HG02840 (cell line): ENCODE results near the gene KLK3.
A peak's percentile ranks its signal among the peaks of the same experiment; 100 is the strongest.

Experiments
- ATAC-seq: cut with Tn5 transposase; IDR thresholded peaks from one replicate; pipeline ENCODE4 v1.9.1; 2021; ENCODE audit warnings: mild to moderate bottlenecking, moderate library complexity, moderate number of reproducible peaks; ENCODE audit not compliant: unreplicated experiment, low FRiP score

The KLK3 gene

GRCh38 chr19:50896591-50897190, 42.0 kb downstream of the KLK3 start:
- ATAC-seq, result peak; percentile 72

DNA sequence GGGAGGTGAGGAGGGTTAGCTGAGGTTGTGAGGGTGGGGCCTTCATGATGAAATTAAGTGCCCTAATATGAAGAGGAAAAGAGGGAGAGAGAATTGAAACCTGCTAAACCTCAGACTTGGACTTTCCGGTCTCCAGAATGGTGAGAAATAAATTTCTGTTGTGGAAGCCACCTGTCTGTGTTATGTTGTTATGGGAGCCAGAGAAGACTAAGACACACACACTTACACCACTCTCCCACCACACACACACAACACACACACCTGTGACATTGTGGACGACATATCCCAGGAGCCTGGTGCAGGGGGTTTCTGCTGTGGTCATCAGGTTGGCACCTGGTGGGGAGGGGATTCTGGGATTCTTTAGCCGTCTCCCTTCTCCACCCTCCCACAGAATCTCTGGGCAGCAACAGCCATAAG, 42.5 kb downstream of the KLK3 start:
- peak; percentile 29 for ATAC-seq

DNA sequence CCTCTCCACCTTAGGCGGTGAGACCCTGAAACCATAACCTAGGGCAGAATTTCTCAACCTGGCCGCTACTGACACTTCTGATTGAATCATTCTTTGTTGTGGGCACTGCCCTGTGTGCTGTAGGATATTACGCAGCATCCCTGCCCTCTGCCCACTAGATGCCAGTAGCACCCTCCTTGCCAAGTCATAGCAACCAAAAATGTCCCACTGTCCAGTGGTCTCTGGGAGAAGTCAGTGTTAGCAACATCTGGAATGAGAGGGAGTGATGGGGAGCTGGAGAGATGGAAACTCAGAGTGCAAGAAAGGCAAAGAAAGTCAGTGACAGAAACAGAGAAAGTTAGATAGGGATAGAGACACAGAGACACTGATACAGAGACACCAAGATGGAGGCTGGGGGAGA, 42.9 kb downstream of the KLK3 start:
- ATAC-seq, result no peak

DNA sequence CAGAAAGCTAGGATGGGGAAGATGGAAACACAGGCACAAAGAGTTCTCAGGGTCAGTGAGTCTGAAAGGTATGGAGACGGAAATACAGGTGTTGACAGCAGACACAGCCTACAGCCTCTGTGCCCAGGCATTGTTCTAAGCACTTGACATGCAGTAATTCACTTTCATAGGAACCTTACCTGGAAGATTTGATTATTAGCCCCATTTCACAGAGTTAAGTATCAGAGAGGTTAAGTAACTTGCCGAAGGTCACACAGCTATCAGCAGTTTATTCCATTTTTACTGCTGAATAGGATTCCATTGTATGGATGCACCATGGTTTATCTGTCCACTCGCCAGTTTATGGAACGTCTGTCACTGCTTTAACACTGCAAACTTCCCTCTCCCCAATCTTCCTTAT, 43.3 kb downstream of the KLK3 start:
- ATAC-seq, result no peak

DNA sequence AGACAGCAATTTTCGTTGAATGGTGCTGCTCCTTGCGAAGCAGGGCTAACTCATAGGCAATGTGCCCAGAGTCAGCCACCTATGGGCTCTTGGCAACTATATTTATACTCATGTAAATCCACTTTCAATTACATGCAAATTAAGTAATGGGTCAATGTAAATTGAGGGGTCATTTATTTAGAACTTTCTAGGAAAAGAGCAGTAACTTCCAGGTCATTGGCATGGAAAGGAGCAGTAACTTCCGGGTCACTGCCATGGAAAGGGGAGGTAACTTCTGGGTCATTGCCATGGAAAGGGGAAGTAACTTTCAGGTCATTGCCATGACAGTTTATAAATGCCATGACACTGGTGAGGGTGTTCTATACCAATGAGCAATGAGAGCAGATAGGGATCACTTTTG, 44.9 kb downstream of the KLK3 start:
- no peak for ATAC-seq

- no peak for ATAC-seq
Measured at GRCh38 chr19:50902640-50903039, 47.9 kb downstream of the KLK3 start.

GRCh38 chr19:50906217-50906616, 51.5 kb downstream of the KLK3 start:
- no peak for ATAC-seq

- no peak for ATAC-seq
Measured at GRCh38 chr19:50908336-50908735, 53.6 kb downstream of the KLK3 start.

DNA sequence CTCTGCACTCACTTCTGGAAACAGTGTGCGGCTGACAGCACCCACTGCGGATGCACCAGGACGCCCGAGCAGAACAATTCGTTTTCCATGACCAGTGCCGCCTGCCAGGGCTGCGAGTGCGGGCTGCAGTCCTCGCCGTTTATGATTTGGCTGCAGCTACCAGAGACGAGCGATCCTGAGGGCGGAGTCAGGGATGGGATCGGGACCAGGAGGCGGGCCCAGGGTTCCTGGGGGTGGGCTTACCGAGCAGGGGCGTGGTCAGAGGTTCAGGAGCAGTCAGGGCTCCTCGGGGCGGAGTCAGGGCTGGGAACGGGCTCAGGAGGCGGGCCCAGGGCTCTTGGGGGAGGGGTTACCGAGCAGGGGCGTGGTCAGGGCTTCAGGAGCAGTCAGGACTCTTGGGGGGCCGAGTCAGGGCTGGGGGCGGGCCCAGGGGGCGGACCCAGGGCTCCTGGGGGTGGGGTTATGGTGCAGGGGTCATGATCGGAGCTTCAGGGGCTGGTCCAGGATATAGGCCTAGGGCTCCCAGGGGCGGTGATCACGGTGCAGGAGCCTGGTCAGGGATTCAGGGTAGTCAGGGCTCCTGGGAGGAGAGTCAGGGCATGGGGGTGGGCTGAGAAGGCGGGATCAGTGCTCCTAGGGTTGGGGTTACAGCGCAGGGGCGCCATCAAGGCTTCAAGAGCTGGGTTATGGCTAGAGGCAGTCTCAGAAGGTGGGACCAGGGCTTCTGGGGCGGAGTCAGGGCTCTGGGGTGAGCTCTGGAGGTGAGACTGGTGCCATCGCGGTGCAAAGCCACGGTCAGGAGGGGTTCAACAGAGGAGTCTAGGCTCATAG, 54.7 kb downstream of the KLK3 start:
- ATAC-seq, result no peak
